Trophoblast cell (in vitro differentiated cells and primary cell): ENCODE data around the gene LRCH1.

Experiments used
- DNase-seq, 2 donors: peaks; one replicate each; pipeline ENCODE4 v3.0.0-alpha.2; 2016
- H2AFZ ChIP-seq: 2 replicates; pipeline ENCODE4 v1.6.1; 2013; ENCODE audit warnings: low read length, moderate library complexity, mild to moderate bottlenecking; ENCODE audit not compliant: insufficient read depth, poor library complexity
- H2AK5ac ChIP-seq: 2 replicates; pipeline ENCODE4 v1.6.1; 2013; ENCODE audit warnings: mild to moderate bottlenecking, low read length
- H2BK120ac ChIP-seq: 2 replicates; pipeline ENCODE4 v1.6.1; 2013; ENCODE audit warnings: low read length, mild to moderate bottlenecking, moderate library complexity; ENCODE audit not compliant: insufficient read depth, poor library complexity
- H2BK12ac ChIP-seq: 2 replicates; pipeline ENCODE4 v1.6.1; 2013; ENCODE audit warnings: mild to moderate bottlenecking, low read length, moderate library complexity
- H2BK5ac ChIP-seq: 2 replicates; pipeline ENCODE4 v1.6.1; 2013; ENCODE audit warnings: low read length, low read depth, moderate library complexity, mild to moderate bottlenecking; ENCODE audit not compliant: poor library complexity
- H3K14ac ChIP-seq: 2 replicates; pipeline ENCODE4 v1.6.1; 2013; ENCODE audit warnings: mild to moderate bottlenecking, low read length
- H3K18ac ChIP-seq: 2 replicates; pipeline ENCODE4 v1.6.1; 2013; ENCODE audit warnings: mild to moderate bottlenecking, low read length
- H3K23ac ChIP-seq: 2 replicates; pipeline ENCODE4 v1.6.1; 2013; ENCODE audit warnings: low read length
- H3K27ac ChIP-seq: 2 replicates; pipeline ENCODE4 v1.5.1; 2013; ENCODE audit warnings: low read depth, mild to moderate bottlenecking, inconsistent platforms, low read length, moderate library complexity
- H3K27me3 ChIP-seq: 2 replicates; pipeline ENCODE4 v1.6.1; 2013; ENCODE audit warnings: inconsistent platforms, mild to moderate bottlenecking, low read length, moderate library complexity; ENCODE audit not compliant: insufficient read depth
- H3K36me3 ChIP-seq, 2 experiments: 1 replicate in 1 of 2; 2 replicates in 1 of 2; pipeline ENCODE4 v1.6.1; 2013; ENCODE audit warnings: low read length in 2 of 2, mild to moderate bottlenecking in 2 of 2, moderate library complexity in 1 of 2; ENCODE audit not compliant: insufficient read depth in 2 of 2, control insufficient read depth in 1 of 2
- H3K4ac ChIP-seq: 2 replicates; pipeline ENCODE4 v1.6.1; 2013; ENCODE audit warnings: low read depth, mild to moderate bottlenecking, low read length, moderate library complexity
- H3K4me1 ChIP-seq, 2 experiments: 1 replicate in 1 of 2; 2 replicates in 1 of 2; pipeline ENCODE4 v1.6.1; 2013; ENCODE audit warnings: low read length in 2 of 2, mild to moderate bottlenecking in 2 of 2, moderate library complexity in 1 of 2; ENCODE audit not compliant: insufficient read depth in 2 of 2, control insufficient read depth in 1 of 2
- H3K4me2 ChIP-seq: 2 replicates; pipeline ENCODE4 v1.6.1; 2013; ENCODE audit warnings: inconsistent platforms, mild to moderate bottlenecking, low read length, moderate library complexity
- H3K4me3 ChIP-seq: 2 replicates; pipeline ENCODE4 v1.5.1; 2013; ENCODE audit warnings: mild to moderate bottlenecking, low read depth, low read length, inconsistent platforms
- H3K79me1 ChIP-seq: one replicate; pipeline ENCODE4 v1.6.1; 2013; ENCODE audit warnings: low read length
- H3K79me2 ChIP-seq: 2 replicates; pipeline ENCODE4 v1.6.1; 2013; ENCODE audit warnings: low read length, mild to moderate bottlenecking; ENCODE audit not compliant: control insufficient read depth, insufficient read depth, poor library complexity
- H3K9ac ChIP-seq: 2 replicates; pipeline ENCODE4 v1.6.1; 2013; ENCODE audit warnings: mild to moderate bottlenecking, low read length
- H3K9me3 ChIP-seq: 2 replicates; pipeline ENCODE4 v1.6.1; 2013; ENCODE audit warnings: low read depth, mild to moderate bottlenecking, control low read depth, inconsistent platforms, low read length; ENCODE audit not compliant: insufficient read depth
- H4K12ac ChIP-seq: 2 replicates; pipeline ENCODE4 v1.6.1; 2013; ENCODE audit warnings: low read depth, mild to moderate bottlenecking, low read length, moderate library complexity
- H4K8ac ChIP-seq: 2 replicates; pipeline ENCODE4 v1.6.1; 2013; ENCODE audit warnings: low read depth, mild to moderate bottlenecking, low read length, moderate library complexity
- H4K91ac ChIP-seq: one replicate; pipeline ENCODE4 v1.6.1; 2013; ENCODE audit warnings: low read depth, mild to moderate bottlenecking, low read length, moderate library complexity
- WGBS: extraction: QIAGEN DNeasy Blood & Tissue Kit; methylation state at CpG from one replicate; pipeline ENCODE4 v1.1.7; 2013; ENCODE audit warnings: missing lambda C conversion rate; ENCODE audit not compliant: insufficient read length, insufficient coverage; ENCODE audit errors: extremely low coverage; 5-methylcytosine and 5-hydroxymethylcytosine counted together

The LRCH1 gene

DNA sequence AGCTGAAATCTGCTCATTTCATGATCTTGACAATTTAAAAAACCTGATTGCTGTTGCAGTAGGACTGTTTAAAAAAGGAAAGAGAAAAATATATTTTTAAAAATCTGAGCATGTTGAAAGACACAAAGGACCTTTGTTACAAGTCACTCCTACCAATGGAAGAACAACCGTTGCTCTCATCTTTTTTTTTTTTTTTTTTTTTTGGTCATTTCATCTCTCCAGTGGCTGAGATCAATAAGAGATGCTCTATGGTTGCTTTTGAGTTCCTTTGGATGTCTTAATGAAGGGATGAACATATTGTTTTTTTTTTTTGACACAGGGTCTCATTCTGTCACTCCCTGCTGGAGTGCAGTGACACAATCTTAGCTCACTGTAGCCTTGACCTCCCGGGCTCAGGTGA is 29.2 kb downstream of the LRCH1 start:
- Histone ChIP-seq H3K4me3 (no peak overlapping the region), H3K9ac (no peak overlapping the region), H4K8ac (no peak overlapping the region), H2BK5ac (no peak overlapping the region), H2AK5ac (no peak overlapping the region), H2AFZ (no peak overlapping the region), H3K18ac (no peak overlapping the region), H3K79me2 (peaks cover 3% of the 10 kb centered on the region), H2BK120ac (no peak overlapping the region), H3K4me1 (no peaks in the 10 kb centered on the region), H3K27ac (no peak overlapping the region), H2BK12ac (no peak overlapping the region), H3K23ac (no peak overlapping the region), H3K4ac (no peak overlapping the region), H3K79me1 (no peaks in the 10 kb centered on the region), H3K9me3 (no peaks in the 10 kb centered on the region), H3K14ac (no peak overlapping the region), H4K91ac (no peak overlapping the region), H3K36me3 (no peaks in the 10 kb centered on the region), H3K4me2 (no peak overlapping the region), H3K27me3 (no peaks in the 10 kb centered on the region), H4K12ac (no peak overlapping the region)
- DNase-seq, result no peak
- no CpG with 5 or more reads among the region's 2 CpGs for WGBS

GRCh38 chr13:46586751-46587514 is 34.0 kb downstream of the LRCH1 start:
- Histone ChIP-seq H4K8ac (no peak overlapping the region), H3K9me3 (no peaks in the 10 kb centered on the region), H2AFZ (no peak overlapping the region), H3K14ac (no peak overlapping the region), H3K79me2 (peaks cover 3% of the 10 kb centered on the region), H3K4me1 (peaks cover 1 to 4% of the 10 kb centered on the region in 2 experiments), H2AK5ac (no peak overlapping the region), H3K4me3 (no peak overlapping the region), H3K4ac (peak overlapping the region; percentile 2), H2BK12ac (no peak overlapping the region), H3K18ac (no peak overlapping the region), H3K9ac (no peak overlapping the region), H3K27ac (no peak overlapping the region), H3K79me1 (no peaks in the 10 kb centered on the region), H3K27me3 (no peaks in the 10 kb centered on the region), H2BK5ac (no peak overlapping the region), H2BK120ac (no peak overlapping the region), H4K12ac (no peak overlapping the region), H3K4me2 (no peak overlapping the region), H3K36me3 (no peaks in the 10 kb centered on the region), H3K23ac (no peak overlapping the region), H4K91ac (no peak overlapping the region)
- no peak for DNase-seq
- no CpG with 5 or more reads among the region's 7 CpGs for WGBS

GRCh38 chr13:46587807-46588418 is 34.9 kb downstream of the LRCH1 start:
- H2AK5ac ChIP-seq, result no peak overlapping the region
- no peaks in the 10 kb centered on the region for H3K79me1 ChIP-seq
- no peak overlapping the region for H3K18ac ChIP-seq
- no peak overlapping the region for H4K12ac ChIP-seq
- no peak overlapping the region for H2BK12ac ChIP-seq
- H3K9me3 ChIP-seq, result no peaks in the 10 kb centered on the region
- no peak overlapping the region for H3K4me2 ChIP-seq
- no peak for DNase-seq
- H2BK5ac ChIP-seq, result no peak overlapping the region
- H3K14ac ChIP-seq, result no peak overlapping the region
- H3K79me2 ChIP-seq, result peaks cover 3% of the 10 kb centered on the region
- H3K4ac ChIP-seq, result no peak overlapping the region
- H3K23ac ChIP-seq, result no peak overlapping the region
- no peaks in the 10 kb centered on the region for H3K36me3 ChIP-seq
- WGBS, result no CpG with 5 or more reads among the region's 4 CpGs
- no peak overlapping the region for H2AFZ ChIP-seq
- no peak overlapping the region for H3K27ac ChIP-seq
- H2BK120ac ChIP-seq, result no peak overlapping the region
- H3K4me1 ChIP-seq, result peaks cover 4 to 10% of the 10 kb centered on the region in 2 experiments
- H4K91ac ChIP-seq, result no peak overlapping the region
- no peak overlapping the region for H4K8ac ChIP-seq
- no peak overlapping the region for H3K9ac ChIP-seq
- H3K27me3 ChIP-seq, result no peaks in the 10 kb centered on the region
- no peak overlapping the region for H3K4me3 ChIP-seq

DNA sequence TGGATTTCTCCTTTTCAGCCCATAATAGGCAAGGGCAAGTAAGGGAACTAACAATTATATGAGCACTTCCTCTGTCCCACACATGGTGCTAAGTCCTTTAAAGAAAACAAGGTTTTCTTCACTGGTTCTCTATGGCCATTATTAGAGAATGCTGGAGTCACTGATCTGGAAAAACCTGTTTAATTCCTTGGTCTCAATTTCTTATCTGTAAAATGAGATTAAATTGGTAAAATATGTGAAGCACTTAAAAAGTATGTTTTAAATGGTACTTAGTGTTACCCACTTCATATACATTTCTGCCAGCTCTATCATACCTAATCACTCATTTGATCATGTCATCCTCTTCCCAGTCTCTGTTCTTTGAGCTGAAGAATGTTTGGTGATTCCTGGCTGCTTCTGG is 39.4 kb downstream of the LRCH1 start:
- Histone ChIP-seq H3K9ac (no peak overlapping the region), H3K4me2 (no peak overlapping the region), H3K14ac (no peak overlapping the region), H3K27me3 (no peaks in the 10 kb centered on the region), H3K4ac (peak overlapping the region; percentile 39), H3K4me3 (no peak overlapping the region), H3K9me3 (no peaks in the 10 kb centered on the region), H3K79me1 (no peaks in the 10 kb centered on the region), H2BK12ac (no peak overlapping the region), H2AFZ (no peak overlapping the region), H3K4me1 (peaks cover 7 to 14% of the 10 kb centered on the region in 2 experiments), H4K12ac (no peak overlapping the region), H2BK5ac (no peak overlapping the region), H4K8ac (no peak overlapping the region), H2BK120ac (no peak overlapping the region), H3K23ac (no peak overlapping the region), H3K27ac (no peak overlapping the region), H2AK5ac (no peak overlapping the region), H3K79me2 (peaks cover 3% of the 10 kb centered on the region), H4K91ac (no peak overlapping the region), H3K36me3 (no peaks in the 10 kb centered on the region), H3K18ac (no peak overlapping the region)
- DNase-seq, result peak; percentile 34 to 97
